Bronchial epithelial cell (primary cell): ENCODE data around the gene SLC5A4. TPM values are rescaled to one million over a fixed set of nuclear protein-coding genes. Genes with fewer than 3 reads are reported as not detected.

Experiments
- DNase-seq: peaks from one replicate; pipeline ENCODE4 v3.0.0-alpha.2; 2010; ENCODE audit warnings: low read depth
- FAIRE-seq: peaks from 2 replicates; lab custom pipeline; 2011; peaks lifted over from hg19 to GRCh38; lab: Jason Lieb, UNC
- H3K27me3 ChIP-seq: 2 replicates; pipeline ENCODE4 v1.5.1; 2011; ENCODE audit warnings: low read length; ENCODE audit not compliant: control insufficient read depth, insufficient read depth
- H3K36me3 ChIP-seq: 2 replicates; pipeline ENCODE4 v1.5.1; 2011; ENCODE audit warnings: low read length; ENCODE audit not compliant: control insufficient read depth, insufficient read depth
- H3K4me3 ChIP-seq: 2 replicates; pipeline ENCODE4 v1.5.1; 2011; ENCODE audit warnings: mild to moderate bottlenecking, low read depth, low read length, control low read depth
- CTCF ChIP-seq: IDR thresholded peaks from 2 replicates; pipeline ENCODE4 v1.5.1; 2011; ENCODE audit warnings: mild to moderate bottlenecking, moderate library complexity, low read length, control low read depth, inconsistent platforms; ENCODE audit not compliant: insufficient read depth, severe bottlenecking
- total RNA-seq: library from RNA; depleted of rRNA; stranded (reverse); fragments of >200 nt; gene quantifications from 2 replicates; pipeline ENCODE4 v1.2.1, GENCODE V29; 2014

SLC5A4 gene
- total RNA-seq, 1 donor from 2014 or later: not detected

- FAIRE-seq: no peak
- DNase-seq: no peak
- H3K27me3 ChIP-seq: no peaks in the 10 kb centered on the region
- H3K4me3 ChIP-seq: no peak overlapping the region
- no peaks in the 10 kb centered on the region for H3K36me3 ChIP-seq
- TF ChIP-seq CTCF: no peak
Measured at GRCh38 chr22:32258791-32259190, 3.6 kb upstream of the SLC5A4 start.

GRCh38 chr22:32255726-32256125 lies 579 bp upstream of the SLC5A4 start:
- Histone ChIP-seq H3K27me3 (no peaks in the 10 kb centered on the region), H3K4me3 (no peak overlapping the region), H3K36me3 (no peaks in the 10 kb centered on the region)
- no peak for FAIRE-seq
- DNase-seq: peak; percentile 3
- no peak for TF ChIP-seq CTCF

DNA sequence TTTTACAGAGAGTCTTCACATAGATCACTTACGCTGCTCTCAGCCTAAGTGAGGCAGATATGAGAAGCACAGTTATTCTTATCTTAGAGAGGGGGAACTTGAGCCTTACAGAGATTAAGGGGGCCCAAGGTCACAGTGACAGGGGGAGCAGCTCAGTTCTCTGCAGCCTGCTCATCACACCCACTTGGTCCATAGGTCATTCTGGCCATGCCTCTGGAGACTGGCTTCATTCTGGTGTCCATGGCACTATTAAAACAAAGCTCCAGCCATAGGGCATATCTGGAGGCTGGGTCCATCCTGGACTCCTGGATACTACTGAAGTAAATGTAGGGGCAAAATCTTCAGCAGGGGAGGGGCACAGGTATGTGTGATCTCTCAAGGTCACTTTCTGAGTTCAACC lies 5.9 kb downstream of the SLC5A4 start:
- H3K27me3 ChIP-seq: peaks cover 1% of the 10 kb centered on the region
- FAIRE-seq: no peak

GRCh38 chr22:32248276-32248675 lies 6.9 kb downstream of the SLC5A4 start:
- peaks cover 1% of the 10 kb centered on the region for H3K27me3 ChIP-seq
- TF ChIP-seq CTCF: no peak
- no peak overlapping the region for H3K4me3 ChIP-seq
- no peak for DNase-seq
- H3K36me3 ChIP-seq: no peaks in the 10 kb centered on the region
- FAIRE-seq: no peak

More for the DNA sequence above, 5.9 kb downstream of the SLC5A4 start:
- no peak overlapping the region for H3K4me3 ChIP-seq
- no peaks in the 10 kb centered on the region for H3K36me3 ChIP-seq
- no peak for TF ChIP-seq CTCF
- no peak for DNase-seq

GRCh38 chr22:32246166-32246565 lies 9.0 kb downstream of the SLC5A4 start:
- no peak overlapping the region for H3K4me3 ChIP-seq
- FAIRE-seq (peak; percentile 13), DNase-seq (no peak)
- TF ChIP-seq CTCF: no peak
- no peaks in the 10 kb centered on the region for H3K36me3 ChIP-seq
- H3K27me3 ChIP-seq: peaks cover 1% of the 10 kb centered on the region

GRCh38 chr22:32245042-32245441 lies 10.1 kb downstream of the SLC5A4 start:
- no peaks in the 10 kb centered on the region for H3K36me3 ChIP-seq
- TF ChIP-seq CTCF: no peak
- no peak for DNase-seq
- no peak for FAIRE-seq
- peaks cover 1% of the 10 kb centered on the region for H3K27me3 ChIP-seq
- H3K4me3 ChIP-seq: no peak overlapping the region
